NB4 (cell line): ENCODE measurements around the gene ANTXR1.

Experiments
- DNase-seq: peaks from one replicate; pipeline ENCODE4 v3.0.0; 2010; ENCODE audit warnings: low read depth
- H3K4me3 ChIP-seq: one replicate; pipeline ENCODE4 v1.5.1; 2011; ENCODE audit warnings: mild to moderate bottlenecking, low read depth, low read length, moderate library complexity
- CTCF ChIP-seq: IDR thresholded peaks from one replicate; pipeline ENCODE4 v1.5.1; 2012; ENCODE audit warnings: low read depth, low read length
- MYC ChIP-seq: IDR thresholded peaks from 2 replicates; pipeline ENCODE4 v1.6.1; 2011; ENCODE audit warnings: low read depth, low read length
- POLR2A ChIP-seq: IDR thresholded peaks from 2 replicates; pipeline ENCODE4 v1.6.1; 2011; ENCODE audit warnings: mild to moderate bottlenecking; ENCODE audit not compliant: insufficient read length; ENCODE audit errors: extremely low read depth
- TF ChIP-seq, protein P1 (sequence below): IDR thresholded peaks from 2 replicates; pipeline ENCODE4 v1.6.1; 2011; ENCODE audit warnings: low read depth, low read length

Gene ANTXR1

GRCh38 chr2:69185807-69186206 is 172.8 kb downstream of the ANTXR1 start:
- H3K4me3 ChIP-seq, result no peak overlapping the region
- TF ChIP-seq, protein P1, sequence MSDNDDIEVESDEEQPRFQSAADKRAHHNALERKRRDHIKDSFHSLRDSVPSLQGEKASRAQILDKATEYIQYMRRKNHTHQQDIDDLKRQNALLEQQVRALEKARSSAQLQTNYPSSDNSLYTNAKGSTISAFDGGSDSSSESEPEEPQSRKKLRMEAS, result no peak
- TF ChIP-seq POLR2A (no peak), CTCF (no peak), MYC (no peak)
- peak; percentile 74 for DNase-seq

- TF ChIP-seq, protein P1, result no peak
- TF ChIP-seq CTCF (no peak), POLR2A (no peak), MYC (no peak)
- no peak for DNase-seq
- H3K4me3 ChIP-seq, result no peak overlapping the region
Observed at GRCh38 chr2:69186614-69187013, 173.6 kb downstream of the ANTXR1 start.

- no peak for DNase-seq
- TF ChIP-seq, protein P1, result no peak
- TF ChIP-seq POLR2A, result no peak
- no peak for TF ChIP-seq CTCF
- TF ChIP-seq MYC, result no peak
- no peak overlapping the region for H3K4me3 ChIP-seq
Observed at GRCh38 chr2:69188182-69188900, 175.4 kb downstream of the ANTXR1 start.

- TF ChIP-seq, protein P1, result no peak
- TF ChIP-seq MYC (no peak), CTCF (no peak), POLR2A (no peak)
- DNase-seq, result no peak
- no peak overlapping the region for H3K4me3 ChIP-seq
Observed at GRCh38 chr2:69190743-69191404, 177.9 kb downstream of the ANTXR1 start.

GRCh38 chr2:69191634-69192033 is 178.7 kb downstream of the ANTXR1 start:
- DNase-seq, result no peak
- no peak overlapping the region for H3K4me3 ChIP-seq
- TF ChIP-seq CTCF, result no peak
- TF ChIP-seq MYC, result no peak
